A549 (cell line): ENCODE measurements around the gene MAGEA4. TPM values are rescaled to one million over a fixed set of nuclear protein-coding genes. Genes with fewer than 3 reads are reported as not detected.
A peak's percentile ranks its signal among the peaks of the same experiment; 100 is the strongest.

ENCODE experiments used
- ATAC-seq, 2 experiments: fragments of 200-7000 bp in 1 of 2; fragments of >200 bp in 1 of 2; cut with Nextera tagmentation in 1 of 2; cut with Tn5 transposase in 1 of 2; 3 replicates each; pipeline versions ENCODE4 v1.8.0 to v1.9.1; 2018 to 2020; ENCODE audit warnings: mild to moderate bottlenecking in 1 of 2, moderate library complexity in 1 of 2
- CTCF ChIA-PET: fragments of 300-600 bp; sonication (Branson Sonifier 250); formaldehyde crosslinking; extraction: SDS; loops from one replicate; lab custom pipeline; 2021; ENCODE audit warnings: antibody characterized with exemption, inconsistent platforms; lab: Yijun Ruan, JAX
- POLR2A ChIA-PET: fragments of 350-600 bp; formaldehyde crosslinking; extraction: SDS; loops from one replicate; lab custom pipeline; 2021; ENCODE audit warnings: antibody characterized with exemption, inconsistent platforms; lab: Yijun Ruan, JAX
- DNase-seq, 2 experiments: peaks; one replicate each; pipeline versions ENCODE4 v3.0.0 to v3.0.0-alpha.2; 2011 to 2016; ENCODE audit warnings: low read depth in 1 of 2, low spot score in 1 of 2
- FAIRE-seq: peaks from 2 replicates; lab custom pipeline; 2011; peaks lifted over from hg19 to GRCh38; lab: Jason Lieb, UNC
- H3K27ac ChIP-seq, 2 experiments: fragments of >200 bp; sonication (Bioruptor Twin); formaldehyde crosslinking; 3 replicates each; pipeline ENCODE4 v1.5.1; 2016 to 2017
- H3K4me1 ChIP-seq: fragments of >200 bp; sonication (Bioruptor Twin); formaldehyde crosslinking; 3 replicates; pipeline ENCODE4 v1.6.1; 2016
- H3K4me2 ChIP-seq: fragments of >200 bp; sonication (Bioruptor Twin); formaldehyde crosslinking; 3 replicates; pipeline ENCODE4 v1.6.1; 2016
- H3K4me3 ChIP-seq: fragments of >200 bp; sonication (Bioruptor Twin); formaldehyde crosslinking; 3 replicates; pipeline ENCODE4 v1.5.1; 2016
- H3K9me3 ChIP-seq: fragments of >200 bp; sonication (Bioruptor Twin); formaldehyde crosslinking; 3 replicates; pipeline ENCODE4 v1.6.1; 2016
- CBX8 ChIP-seq: fragments of 200-600 bp; sonication (generic); IDR thresholded peaks from 2 replicates; pipeline ENCODE4 v1.6.1; 2016
- CHD4 ChIP-seq: fragments of 200-600 bp; sonication (generic); IDR thresholded peaks from 2 replicates; pipeline ENCODE4 v1.6.1; 2016; ENCODE audit warnings: antibody characterized with exemption, mild to moderate bottlenecking, borderline replicate concordance
- EHF ChIP-seq: fragments of 250-450 bp; sonication (Bioruptor Pico); IDR thresholded peaks from 2 replicates; pipeline ENCODE4 v1.5.0; 2020; ENCODE audit warnings: mild to moderate bottlenecking
- ESRRA ChIP-seq: fragments of 150-350 bp; IDR thresholded peaks from 2 replicates; pipeline ENCODE4 v1.6.1; 2014; ENCODE audit warnings: mild to moderate bottlenecking, low read length, borderline replicate concordance
- FOSB ChIP-seq: fragments of 250-450 bp; sonication (Bioruptor Pico); IDR thresholded peaks from 2 replicates; pipeline ENCODE4 v1.5.0; 2020; ENCODE audit warnings: mild to moderate bottlenecking, moderate library complexity
- GATA3 ChIP-seq: IDR thresholded peaks from 2 replicates; pipeline ENCODE4 v1.6.1; 2012; ENCODE audit warnings: borderline replicate concordance
- JUN ChIP-seq, 2 experiments: fragments of >200 bp; sonication (Bioruptor Twin); formaldehyde crosslinking; IDR thresholded peaks; 2 replicates in 1 of 2; 3 replicates in 1 of 2; pipeline ENCODE4 v1.6.1; 2016 to 2017
- JUNB ChIP-seq: fragments of >200 bp; sonication (Bioruptor Twin); formaldehyde crosslinking; IDR thresholded peaks from 2 replicates; pipeline ENCODE4 v1.6.1; 2016
- KDM1A ChIP-seq: fragments of 200-600 bp; sonication (generic); IDR thresholded peaks from 2 replicates; pipeline ENCODE4 v1.6.1; 2016; ENCODE audit warnings: low read depth, mild to moderate bottlenecking
- MAZ ChIP-seq: fragments of 150-350 bp; IDR thresholded peaks from 2 replicates; pipeline ENCODE4 v1.6.1; 2014; ENCODE audit warnings: antibody characterized with exemption, low read depth, low read length, borderline replicate concordance
- NPAS2 ChIP-seq: fragments of 250-450 bp; sonication (Bioruptor Pico); IDR thresholded peaks from 2 replicates; pipeline ENCODE4 v1.8.0; 2022; ENCODE audit warnings: mild to moderate bottlenecking, moderate library complexity, borderline replicate concordance
- POLR2AphosphoS2 ChIP-seq: conservative IDR thresholded peaks from 2 replicates; pipeline ENCODE4 v1.6.1; 2012; ENCODE audit warnings: low read length, improper control_type of control experiment, inconsistent platforms
- RAD21 ChIP-seq, 2 experiments: fragments of >200 bp in 1 of 2; sonication (Bioruptor Twin) in 1 of 2; formaldehyde crosslinking in 1 of 2; IDR thresholded peaks in 1 of 2; conservative IDR thresholded peaks in 1 of 2; 2 replicates in 1 of 2; 3 replicates in 1 of 2; pipeline ENCODE4 v1.6.1; 2012 to 2018; ENCODE audit warnings: inconsistent platforms in 1 of 2
- RNF2 ChIP-seq: fragments of 200-600 bp; sonication (generic); IDR thresholded peaks from 2 replicates; pipeline ENCODE4 v1.6.1; 2016; ENCODE audit warnings: low read depth, mild to moderate bottlenecking, antibody characterized with exemption, moderate library complexity, borderline replicate concordance
- TFCP2L1 ChIP-seq: fragments of 250-450 bp; sonication (Bioruptor Pico); IDR thresholded peaks from 2 replicates; pipeline ENCODE4 v1.5.0; 2021; ENCODE audit warnings: mild to moderate bottlenecking
- TP53 ChIP-seq: fragments of 250-450 bp; sonication (Bioruptor Pico); IDR thresholded peaks from 2 replicates; pipeline ENCODE4 v1.5.0; 2021; ENCODE audit warnings: mild to moderate bottlenecking, moderate library complexity
- ZC3H11A ChIP-seq: fragments of 450-650 bp; IDR thresholded peaks from 2 replicates; pipeline ENCODE4 v1.6.1; 2014; ENCODE audit warnings: antibody characterized with exemption, mild to moderate bottlenecking
- ZNF302 ChIP-seq: fragments of 250-450 bp; sonication (Bioruptor Pico); IDR thresholded peaks from 2 replicates; pipeline ENCODE4 v1.9.0; 2021; ENCODE audit warnings: inconsistent platforms, mild to moderate bottlenecking, moderate library complexity
- ZSCAN20 ChIP-seq: fragments of 250-450 bp; sonication (Bioruptor Pico); IDR thresholded peaks from 2 replicates; pipeline ENCODE4 v1.8.0; 2022; ENCODE audit warnings: mild to moderate bottlenecking, moderate library complexity
- WGBS: methylation state at CpG from one replicate; pipeline ENCODE4 v1.1.6; 2017; ENCODE audit errors: missing lambda C conversion rate; 5-methylcytosine and 5-hydroxymethylcytosine counted together
- polyA plus RNA-seq, 4 experiments: library from polyadenylated mRNA; depleted of rRNA in 3 of 4; stranded (reverse); fragments of >200 nt; fragmentation: RNase III in 1 of 4; extraction: RNeasy Plus Mini Kit Qiagen cat#74134 plus additional on column Dnase treatment in 1 of 4; gene quantifications; 2 replicates in 3 of 4; 3 replicates in 1 of 4; pipeline ENCODE4 v1.2.3, GENCODE V29; 2011 to 2017
- TF ChIP-seq, protein P1 (sequence below): fragments of 150-350 bp; IDR thresholded peaks from 2 replicates; pipeline ENCODE4 v1.6.1; 2014; ENCODE audit warnings: low read depth, mild to moderate bottlenecking, low read length
- TF ChIP-seq, protein P2 (sequence below): fragments of 200-600 bp; sonication (generic); IDR thresholded peaks from 2 replicates; pipeline ENCODE4 v1.6.1; 2016; ENCODE audit warnings: antibody characterized with exemption, mild to moderate bottlenecking, moderate library complexity
- TF ChIP-seq, protein P3 (sequence below): fragments of 450-650 bp; IDR thresholded peaks from 2 replicates; pipeline ENCODE4 v1.6.1; 2014; ENCODE audit warnings: antibody characterized with exemption
- TF ChIP-seq, protein P4 (sequence below): fragments of 250-450 bp; sonication (Bioruptor Pico); IDR thresholded peaks from 2 replicates; pipeline ENCODE4 v1.5.0; 2020; ENCODE audit warnings: low read depth, mild to moderate bottlenecking, moderate library complexity
- TF ChIP-seq, protein P5 (sequence below): IDR thresholded peaks from 2 replicates; pipeline ENCODE4 v1.6.1; 2012; ENCODE audit warnings: low read depth, borderline replicate concordance

MAGEA4 gene
- polyA plus RNA-seq, 2 of the 4 experiments (the other 2 are of a cell fraction), result 0.05 TPM; not detected in 1

DNA sequence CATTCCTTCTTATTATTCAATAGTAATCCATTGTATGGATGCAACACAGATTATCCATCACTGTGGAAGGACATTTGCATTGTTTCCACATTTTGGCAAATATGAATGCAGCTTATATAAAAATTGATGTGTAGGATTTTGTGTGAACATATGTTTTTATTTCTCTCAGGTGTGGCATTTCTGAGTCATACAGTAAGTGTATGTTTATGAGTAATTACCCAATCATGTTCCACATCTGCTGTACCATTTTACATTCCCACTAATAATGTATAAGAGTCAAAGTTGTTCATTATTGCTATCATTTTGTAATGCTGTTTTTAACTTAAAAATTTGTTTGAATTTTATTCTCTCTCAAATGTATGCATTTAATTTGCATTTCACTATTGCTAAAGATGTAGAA is 25.5 kb downstream of the MAGEA4 start:
- ChIA-PET POLR2A (no interaction called here), CTCF (no interaction called here)
- H3K27ac ChIP-seq, result no peak overlapping the region
- TF ChIP-seq RAD21 (conservative IDR thresholded peaks at IDR 0.05 in 1 of 2, IDR thresholded peaks at IDR 0.05 in 1 of 2) (no peak), ZSCAN20 (CRISPR knock-in tag) (no peak), FOSB (CRISPR knock-in tag) (no peak), CBX8 (no peak), CHD4 (no peak), RNF2 (no peak), JUNB (no peak), GATA3 (no peak), POLR2AphosphoS2 (no peak), KDM1A (no peak), NPAS2 (no peak), ZNF302 (CRISPR knock-in tag) (no peak)
- TF ChIP-seq, protein P1, sequence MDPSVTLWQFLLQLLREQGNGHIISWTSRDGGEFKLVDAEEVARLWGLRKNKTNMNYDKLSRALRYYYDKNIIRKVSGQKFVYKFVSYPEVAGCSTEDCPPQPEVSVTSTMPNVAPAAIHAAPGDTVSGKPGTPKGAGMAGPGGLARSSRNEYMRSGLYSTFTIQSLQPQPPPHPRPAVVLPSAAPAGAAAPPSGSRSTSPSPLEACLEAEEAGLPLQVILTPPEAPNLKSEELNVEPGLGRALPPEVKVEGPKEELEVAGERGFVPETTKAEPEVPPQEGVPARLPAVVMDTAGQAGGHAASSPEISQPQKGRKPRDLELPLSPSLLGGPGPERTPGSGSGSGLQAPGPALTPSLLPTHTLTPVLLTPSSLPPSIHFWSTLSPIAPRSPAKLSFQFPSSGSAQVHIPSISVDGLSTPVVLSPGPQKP, result no peak
- TF ChIP-seq, protein P2, sequence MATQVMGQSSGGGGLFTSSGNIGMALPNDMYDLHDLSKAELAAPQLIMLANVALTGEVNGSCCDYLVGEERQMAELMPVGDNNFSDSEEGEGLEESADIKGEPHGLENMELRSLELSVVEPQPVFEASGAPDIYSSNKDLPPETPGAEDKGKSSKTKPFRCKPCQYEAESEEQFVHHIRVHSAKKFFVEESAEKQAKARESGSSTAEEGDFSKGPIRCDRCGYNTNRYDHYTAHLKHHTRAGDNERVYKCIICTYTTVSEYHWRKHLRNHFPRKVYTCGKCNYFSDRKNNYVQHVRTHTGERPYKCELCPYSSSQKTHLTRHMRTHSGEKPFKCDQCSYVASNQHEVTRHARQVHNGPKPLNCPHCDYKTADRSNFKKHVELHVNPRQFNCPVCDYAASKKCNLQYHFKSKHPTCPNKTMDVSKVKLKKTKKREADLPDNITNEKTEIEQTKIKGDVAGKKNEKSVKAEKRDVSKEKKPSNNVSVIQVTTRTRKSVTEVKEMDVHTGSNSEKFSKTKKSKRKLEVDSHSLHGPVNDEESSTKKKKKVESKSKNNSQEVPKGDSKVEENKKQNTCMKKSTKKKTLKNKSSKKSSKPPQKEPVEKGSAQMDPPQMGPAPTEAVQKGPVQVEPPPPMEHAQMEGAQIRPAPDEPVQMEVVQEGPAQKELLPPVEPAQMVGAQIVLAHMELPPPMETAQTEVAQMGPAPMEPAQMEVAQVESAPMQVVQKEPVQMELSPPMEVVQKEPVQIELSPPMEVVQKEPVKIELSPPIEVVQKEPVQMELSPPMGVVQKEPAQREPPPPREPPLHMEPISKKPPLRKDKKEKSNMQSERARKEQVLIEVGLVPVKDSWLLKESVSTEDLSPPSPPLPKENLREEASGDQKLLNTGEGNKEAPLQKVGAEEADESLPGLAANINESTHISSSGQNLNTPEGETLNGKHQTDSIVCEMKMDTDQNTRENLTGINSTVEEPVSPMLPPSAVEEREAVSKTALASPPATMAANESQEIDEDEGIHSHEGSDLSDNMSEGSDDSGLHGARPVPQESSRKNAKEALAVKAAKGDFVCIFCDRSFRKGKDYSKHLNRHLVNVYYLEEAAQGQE, result no peak
- TF ChIP-seq, protein P3, sequence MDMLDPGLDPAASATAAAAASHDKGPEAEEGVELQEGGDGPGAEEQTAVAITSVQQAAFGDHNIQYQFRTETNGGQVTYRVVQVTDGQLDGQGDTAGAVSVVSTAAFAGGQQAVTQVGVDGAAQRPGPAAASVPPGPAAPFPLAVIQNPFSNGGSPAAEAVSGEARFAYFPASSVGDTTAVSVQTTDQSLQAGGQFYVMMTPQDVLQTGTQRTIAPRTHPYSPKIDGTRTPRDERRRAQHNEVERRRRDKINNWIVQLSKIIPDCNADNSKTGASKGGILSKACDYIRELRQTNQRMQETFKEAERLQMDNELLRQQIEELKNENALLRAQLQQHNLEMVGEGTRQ, result no peak
- H3K4me3 ChIP-seq, result no peak overlapping the region
- ATAC-seq (no peak), FAIRE-seq (peak; percentile 7), DNase-seq (no peak)
- no peaks in the 10 kb centered on the region for H3K9me3 ChIP-seq
- no peaks in the 10 kb centered on the region for H3K4me1 ChIP-seq
- H3K4me2 ChIP-seq, result no peak overlapping the region

DNA sequence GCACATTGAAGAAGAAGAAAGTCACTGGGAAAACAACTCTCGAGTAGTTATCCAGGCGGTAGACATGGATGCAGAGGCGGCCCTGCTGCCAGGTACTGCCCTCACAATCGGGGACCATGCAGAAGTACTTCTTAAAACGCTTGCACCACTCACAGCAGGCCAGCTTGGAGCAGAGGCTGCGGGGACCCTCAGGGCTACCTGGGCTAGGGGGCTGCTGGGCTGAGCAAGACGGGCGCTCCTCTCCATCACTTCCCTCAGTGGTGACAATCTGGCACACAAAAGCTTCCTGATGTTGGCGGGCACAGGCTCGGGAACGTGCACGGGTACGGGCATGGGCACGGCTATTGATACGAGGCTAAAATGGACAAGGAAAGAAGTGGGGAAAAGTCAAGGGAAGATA is 42.0 kb downstream of the MAGEA4 start:
- 88% methylated on average over 13 of the region's 15 CpGs for WGBS
- FAIRE-seq, result no peak

DNA sequence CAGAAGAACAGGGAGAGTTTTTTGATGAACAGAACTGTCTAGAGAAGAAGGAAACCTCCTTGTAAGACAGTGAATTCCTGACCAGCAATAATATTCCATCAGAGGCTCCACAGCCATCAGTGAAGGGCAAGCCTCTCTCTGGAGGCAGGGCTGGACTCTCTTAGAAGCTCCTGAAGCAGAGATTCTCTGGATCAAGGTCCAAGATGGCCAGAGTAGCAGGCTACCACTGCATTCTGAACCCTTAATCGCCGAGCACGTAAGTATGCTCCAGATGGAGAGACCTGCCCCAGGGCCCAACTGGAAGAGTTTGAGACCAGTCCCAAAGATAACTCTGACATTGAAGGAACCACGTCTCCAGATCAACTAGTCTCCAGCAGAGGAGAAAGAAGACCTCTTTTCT is 45.4 kb downstream of the MAGEA4 start:
- DNase-seq (no peak), FAIRE-seq (no peak), ATAC-seq (no peak)
- TF ChIP-seq ZC3H11A (no peak), JUNB (no peak), MAZ (no peak), JUN (IDR thresholded peaks at IDR 0.05) (no peak), TP53 (CRISPR knock-in tag) (no peak), TFCP2L1 (CRISPR knock-in tag) (no peak), CBX8 (no peak), EHF (CRISPR knock-in tag) (no peak)
- TF ChIP-seq, protein P4, sequence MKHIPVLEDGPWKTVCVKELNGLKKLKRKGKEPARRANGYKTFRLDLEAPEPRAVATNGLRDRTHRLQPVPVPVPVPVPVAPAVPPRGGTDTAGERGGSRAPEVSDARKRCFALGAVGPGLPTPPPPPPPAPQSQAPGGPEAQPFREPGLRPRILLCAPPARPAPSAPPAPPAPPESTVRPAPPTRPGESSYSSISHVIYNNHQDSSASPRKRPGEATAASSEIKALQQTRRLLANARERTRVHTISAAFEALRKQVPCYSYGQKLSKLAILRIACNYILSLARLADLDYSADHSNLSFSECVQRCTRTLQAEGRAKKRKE, result no peak
- TF ChIP-seq, protein P5, sequence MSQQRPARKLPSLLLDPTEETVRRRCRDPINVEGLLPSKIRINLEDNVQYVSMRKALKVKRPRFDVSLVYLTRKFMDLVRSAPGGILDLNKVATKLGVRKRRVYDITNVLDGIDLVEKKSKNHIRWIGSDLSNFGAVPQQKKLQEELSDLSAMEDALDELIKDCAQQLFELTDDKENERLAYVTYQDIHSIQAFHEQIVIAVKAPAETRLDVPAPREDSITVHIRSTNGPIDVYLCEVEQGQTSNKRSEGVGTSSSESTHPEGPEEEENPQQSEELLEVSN, result no peak
- H3K4me3 ChIP-seq, result no peak overlapping the region
- no peaks in the 10 kb centered on the region for H3K4me1 ChIP-seq
- H3K27ac ChIP-seq, result no peak overlapping the region
- whole genome bisulfite sequencing, result no CpG with 5 or more reads among the region's 4 CpGs
- POLR2A ChIA-PET, result no interaction called here
- no peak overlapping the region for H3K4me2 ChIP-seq
- CTCF ChIA-PET, result no interaction called here
- no peaks in the 10 kb centered on the region for H3K9me3 ChIP-seq

More for the DNA sequence above, 42.0 kb downstream of the MAGEA4 start:
- no peak for ATAC-seq
- TF ChIP-seq ESRRA (no peak), ZNF302 (CRISPR knock-in tag) (no peak)
- DNase-seq, result no peak
- Histone ChIP-seq H3K4me2 (no peak overlapping the region), H3K27ac (no peak overlapping the region), H3K4me3 (no peak overlapping the region), H3K4me1 (no peaks in the 10 kb centered on the region), H3K9me3 (no peaks in the 10 kb centered on the region)
- ChIA-PET POLR2A (no interaction called here), CTCF (no interaction called here)
